PFSK-1 (cell line): ENCODE data around the gene SUFU.

ENCODE experiments used
- FOXP2 ChIP-seq: optimal IDR thresholded peaks from 2 replicates; pipeline ENCODE3; 2011; ENCODE audit warnings: borderline replicate concordance, control low read depth, inconsistent platforms; ENCODE audit not compliant: insufficient read depth; ENCODE audit errors: extremely low read length, extremely low read depth
- POLR2AphosphoS5 ChIP-seq: IDR thresholded peaks from 2 replicates; pipeline ENCODE4 v1.6.1; 2012; ENCODE audit warnings: low read depth, mild to moderate bottlenecking, control low read depth, low read length, moderate library complexity
- SIN3A ChIP-seq: IDR thresholded peaks from 2 replicates; pipeline ENCODE4 v1.6.1; 2012; ENCODE audit warnings: mild to moderate bottlenecking, low read length, moderate library complexity, borderline replicate concordance; ENCODE audit not compliant: insufficient read depth
- TAF1 ChIP-seq: IDR thresholded peaks from 2 replicates; pipeline ENCODE4 v1.6.1; 2012; ENCODE audit warnings: low read length, control low read depth, borderline replicate concordance; ENCODE audit not compliant: insufficient read depth
- TF ChIP-seq, protein P1 (sequence below), 2 experiments: IDR thresholded peaks; 2 replicates each; pipeline versions ENCODE4 v1.6.1 to v1.8.0; 2011 to 2012; ENCODE audit warnings: low read depth in 2 of 2, low read length in 2 of 2, control low read depth in 1 of 2, inconsistent platforms in 1 of 2, mild to moderate bottlenecking in 1 of 2, moderate library complexity in 1 of 2; ENCODE audit not compliant: insufficient read depth in 1 of 2

SUFU gene

DNA sequence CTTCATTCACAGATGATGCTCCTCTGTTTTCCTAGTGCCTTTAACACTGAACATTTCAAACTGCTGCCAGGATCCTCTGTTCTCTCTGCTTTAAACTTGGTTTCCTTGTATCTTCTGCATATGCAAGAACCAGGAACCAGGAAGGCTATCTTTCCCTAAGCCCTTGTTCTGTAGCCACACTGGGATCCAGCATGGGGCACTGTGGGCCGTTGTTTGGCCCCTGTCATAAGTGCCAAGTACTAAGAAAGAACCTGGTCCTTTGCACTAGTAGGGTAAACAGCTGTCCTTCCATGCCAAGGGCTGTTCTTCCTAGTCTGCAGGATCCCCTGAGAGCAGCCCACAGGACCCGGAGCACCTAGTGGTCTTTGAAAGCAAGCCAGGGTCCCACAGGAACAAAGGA, 91.5 kb downstream of the SUFU start:
- TF ChIP-seq, protein P1, sequence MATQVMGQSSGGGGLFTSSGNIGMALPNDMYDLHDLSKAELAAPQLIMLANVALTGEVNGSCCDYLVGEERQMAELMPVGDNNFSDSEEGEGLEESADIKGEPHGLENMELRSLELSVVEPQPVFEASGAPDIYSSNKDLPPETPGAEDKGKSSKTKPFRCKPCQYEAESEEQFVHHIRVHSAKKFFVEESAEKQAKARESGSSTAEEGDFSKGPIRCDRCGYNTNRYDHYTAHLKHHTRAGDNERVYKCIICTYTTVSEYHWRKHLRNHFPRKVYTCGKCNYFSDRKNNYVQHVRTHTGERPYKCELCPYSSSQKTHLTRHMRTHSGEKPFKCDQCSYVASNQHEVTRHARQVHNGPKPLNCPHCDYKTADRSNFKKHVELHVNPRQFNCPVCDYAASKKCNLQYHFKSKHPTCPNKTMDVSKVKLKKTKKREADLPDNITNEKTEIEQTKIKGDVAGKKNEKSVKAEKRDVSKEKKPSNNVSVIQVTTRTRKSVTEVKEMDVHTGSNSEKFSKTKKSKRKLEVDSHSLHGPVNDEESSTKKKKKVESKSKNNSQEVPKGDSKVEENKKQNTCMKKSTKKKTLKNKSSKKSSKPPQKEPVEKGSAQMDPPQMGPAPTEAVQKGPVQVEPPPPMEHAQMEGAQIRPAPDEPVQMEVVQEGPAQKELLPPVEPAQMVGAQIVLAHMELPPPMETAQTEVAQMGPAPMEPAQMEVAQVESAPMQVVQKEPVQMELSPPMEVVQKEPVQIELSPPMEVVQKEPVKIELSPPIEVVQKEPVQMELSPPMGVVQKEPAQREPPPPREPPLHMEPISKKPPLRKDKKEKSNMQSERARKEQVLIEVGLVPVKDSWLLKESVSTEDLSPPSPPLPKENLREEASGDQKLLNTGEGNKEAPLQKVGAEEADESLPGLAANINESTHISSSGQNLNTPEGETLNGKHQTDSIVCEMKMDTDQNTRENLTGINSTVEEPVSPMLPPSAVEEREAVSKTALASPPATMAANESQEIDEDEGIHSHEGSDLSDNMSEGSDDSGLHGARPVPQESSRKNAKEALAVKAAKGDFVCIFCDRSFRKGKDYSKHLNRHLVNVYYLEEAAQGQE (IDR thresholded peaks at IDR 0.05; ENCODE audit: insufficient read depth in 1 of 2, low read depth in 2 of 2, low read length in 2 of 2), result no peak
- TF ChIP-seq SIN3A (no peak), TAF1 (no peak), POLR2AphosphoS5 (no peak), FOXP2 (no peak)

DNA sequence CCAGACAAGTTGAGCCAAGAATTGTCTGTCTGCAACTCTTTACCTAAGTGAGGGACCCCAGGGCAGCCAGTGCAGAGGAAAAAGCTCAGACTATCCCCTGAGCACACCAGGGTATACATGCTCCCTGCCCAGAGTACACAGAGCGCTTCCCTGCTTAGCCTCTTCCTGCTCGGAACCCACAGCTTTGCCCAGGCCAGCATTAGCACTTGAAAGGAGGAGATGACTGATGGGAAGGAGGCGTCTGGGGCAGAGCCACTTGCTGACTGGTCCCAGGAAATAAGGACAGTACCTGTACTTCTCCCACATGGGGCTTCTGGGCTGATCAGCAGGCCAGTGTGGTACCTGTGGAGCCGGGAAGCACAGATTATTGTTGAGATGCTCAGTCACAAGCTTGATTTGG, 92.1 kb downstream of the SUFU start:
- no peak for TF ChIP-seq FOXP2
- no peak for TF ChIP-seq SIN3A
- no peak for TF ChIP-seq TAF1
- no peak for TF ChIP-seq POLR2AphosphoS5
- TF ChIP-seq, protein P1 (IDR thresholded peaks at IDR 0.05; ENCODE audit: insufficient read depth in 1 of 2, low read depth in 2 of 2, low read length in 2 of 2), result no peak

DNA sequence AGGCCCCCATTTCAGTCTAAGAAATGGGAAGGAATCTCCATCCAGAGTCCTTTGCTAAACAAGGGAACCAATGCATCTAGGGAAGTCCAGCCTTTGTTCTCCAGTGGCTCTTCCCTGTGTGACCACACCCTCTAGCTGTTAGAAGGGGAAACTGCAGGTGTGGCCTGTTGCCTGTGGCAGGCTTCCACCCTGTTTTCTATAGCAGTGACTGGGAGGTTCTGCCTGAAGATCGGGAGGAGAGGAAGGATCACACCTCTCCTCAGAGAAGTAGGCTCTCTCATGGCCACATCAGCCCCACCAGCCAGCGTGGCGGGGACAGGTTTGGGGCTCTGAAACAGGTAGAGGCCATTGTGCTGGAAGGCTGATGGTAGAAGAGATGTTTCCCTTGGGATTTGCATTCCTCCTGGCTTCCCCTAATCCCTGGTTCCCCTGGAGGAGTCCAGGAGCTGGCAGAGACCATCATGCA, 92.8 kb downstream of the SUFU start:
- no peak for TF ChIP-seq FOXP2
- no peak for TF ChIP-seq POLR2AphosphoS5
- no peak for TF ChIP-seq TAF1
- TF ChIP-seq SIN3A, result no peak
- TF ChIP-seq, protein P1 (IDR thresholded peaks at IDR 0.05; ENCODE audit: insufficient read depth in 1 of 2, low read depth in 2 of 2, low read length in 2 of 2), result no peak

DNA sequence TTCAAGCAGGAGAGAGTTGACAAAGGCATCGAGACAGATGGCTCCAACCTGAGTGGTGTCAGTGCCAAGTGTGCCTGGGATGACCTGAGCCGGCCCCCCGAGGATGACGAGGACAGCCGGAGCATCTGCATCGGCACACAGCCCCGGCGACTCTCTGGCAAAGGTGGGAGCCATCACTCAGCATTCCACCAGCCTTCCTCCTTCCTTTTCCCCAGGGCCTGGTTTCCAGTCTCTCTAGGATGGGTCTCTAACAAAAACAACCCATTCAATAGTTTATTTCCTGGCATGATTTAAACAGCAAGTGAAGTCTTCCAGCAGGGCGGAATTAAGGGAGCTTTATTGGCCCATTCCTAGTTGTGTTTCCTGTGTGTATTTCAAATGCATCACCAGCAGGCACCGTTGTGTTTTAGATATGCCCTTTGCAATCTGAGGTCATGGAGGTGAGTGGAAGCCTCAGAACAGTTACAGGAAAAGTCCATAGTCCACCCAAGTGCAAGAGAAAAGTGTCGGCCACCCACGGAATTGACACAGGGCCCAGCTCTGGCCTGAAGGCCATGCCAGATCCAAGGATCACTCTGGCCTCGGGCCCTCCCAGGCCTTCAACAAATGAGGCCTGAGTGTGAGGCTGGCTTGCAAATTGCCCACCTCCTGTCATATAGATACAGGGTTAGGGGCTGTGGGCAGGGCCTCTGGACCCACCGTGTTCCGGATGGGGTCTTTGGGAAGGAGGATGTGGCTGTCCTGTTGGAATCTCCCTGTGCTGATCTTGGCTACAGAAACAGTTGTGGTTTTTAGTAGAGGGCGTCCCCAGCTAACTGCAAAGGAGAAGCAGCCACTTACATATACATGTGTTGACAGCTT, 93.6 kb downstream of the SUFU start:
- TF ChIP-seq SIN3A, result no peak
- TF ChIP-seq, protein P1 (IDR thresholded peaks at IDR 0.05; ENCODE audit: insufficient read depth in 1 of 2, low read depth in 2 of 2, low read length in 2 of 2), result no peak
- TF ChIP-seq FOXP2, result no peak
- no peak for TF ChIP-seq POLR2AphosphoS5
- TF ChIP-seq TAF1, result no peak

DNA sequence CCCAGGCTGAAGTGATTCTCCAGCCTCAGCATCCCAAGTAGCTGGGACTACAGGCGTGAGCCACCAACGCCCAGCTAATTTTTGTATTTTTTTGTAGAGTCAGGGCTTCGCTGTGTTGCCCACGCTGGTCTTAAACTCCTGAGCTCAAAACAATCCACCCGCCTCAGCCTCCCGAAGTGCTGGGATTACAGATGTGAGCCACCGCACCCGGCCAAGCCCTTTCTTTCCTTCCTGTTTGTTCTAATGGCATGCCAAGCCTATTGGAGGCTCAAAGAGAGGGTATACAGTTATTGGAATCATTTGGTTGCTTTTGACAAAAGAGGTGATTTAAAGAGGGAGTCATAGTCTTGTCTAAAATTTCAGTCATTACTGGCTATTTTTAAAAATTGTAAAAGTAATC, 94.5 kb downstream of the SUFU start:
- TF ChIP-seq FOXP2 (no peak), SIN3A (no peak), POLR2AphosphoS5 (no peak), TAF1 (no peak)
- TF ChIP-seq, protein P1 (IDR thresholded peaks at IDR 0.05; ENCODE audit: insufficient read depth in 1 of 2, low read depth in 2 of 2, low read length in 2 of 2), result no peak
